Measurements from ENCODE around the gene EFHC1.

DNA sequence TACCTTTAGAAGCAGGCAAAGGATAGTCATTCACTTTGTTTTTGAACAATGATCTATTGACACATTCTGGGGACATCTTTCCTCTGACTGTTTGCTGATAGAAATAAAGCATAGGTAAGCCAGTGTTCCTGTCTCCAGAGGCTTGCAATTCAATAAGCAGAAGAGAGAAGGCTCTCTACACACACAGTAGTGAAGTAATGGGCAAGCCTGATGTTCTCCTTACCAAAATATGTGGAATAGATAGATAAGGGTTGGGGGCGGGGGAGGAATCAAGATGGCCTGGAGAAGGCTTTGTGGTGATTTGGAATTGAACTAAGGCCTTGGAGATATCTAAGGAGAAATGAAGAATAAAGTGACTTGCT, 30.9 kb upstream of the EFHC1 start:
- TF ChIP-seq, protein P1, sequence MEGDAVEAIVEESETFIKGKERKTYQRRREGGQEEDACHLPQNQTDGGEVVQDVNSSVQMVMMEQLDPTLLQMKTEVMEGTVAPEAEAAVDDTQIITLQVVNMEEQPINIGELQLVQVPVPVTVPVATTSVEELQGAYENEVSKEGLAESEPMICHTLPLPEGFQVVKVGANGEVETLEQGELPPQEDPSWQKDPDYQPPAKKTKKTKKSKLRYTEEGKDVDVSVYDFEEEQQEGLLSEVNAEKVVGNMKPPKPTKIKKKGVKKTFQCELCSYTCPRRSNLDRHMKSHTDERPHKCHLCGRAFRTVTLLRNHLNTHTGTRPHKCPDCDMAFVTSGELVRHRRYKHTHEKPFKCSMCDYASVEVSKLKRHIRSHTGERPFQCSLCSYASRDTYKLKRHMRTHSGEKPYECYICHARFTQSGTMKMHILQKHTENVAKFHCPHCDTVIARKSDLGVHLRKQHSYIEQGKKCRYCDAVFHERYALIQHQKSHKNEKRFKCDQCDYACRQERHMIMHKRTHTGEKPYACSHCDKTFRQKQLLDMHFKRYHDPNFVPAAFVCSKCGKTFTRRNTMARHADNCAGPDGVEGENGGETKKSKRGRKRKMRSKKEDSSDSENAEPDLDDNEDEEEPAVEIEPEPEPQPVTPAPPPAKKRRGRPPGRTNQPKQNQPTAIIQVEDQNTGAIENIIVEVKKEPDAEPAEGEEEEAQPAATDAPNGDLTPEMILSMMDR (IDR thresholded peaks at IDR 0.05): peak in 1 of 6 experiments; percentile 6
- no peak for TF ChIP-seq POLR2A (IDR thresholded peaks at IDR 0.05)

Measured in thyroid gland (tissue), 4 donors.